ENCODE results near the gene SELPLG. TPM values are rescaled to one million over a fixed set of nuclear protein-coding genes. Genes with fewer than 3 reads are reported as not detected.

The SELPLG gene, protein sequence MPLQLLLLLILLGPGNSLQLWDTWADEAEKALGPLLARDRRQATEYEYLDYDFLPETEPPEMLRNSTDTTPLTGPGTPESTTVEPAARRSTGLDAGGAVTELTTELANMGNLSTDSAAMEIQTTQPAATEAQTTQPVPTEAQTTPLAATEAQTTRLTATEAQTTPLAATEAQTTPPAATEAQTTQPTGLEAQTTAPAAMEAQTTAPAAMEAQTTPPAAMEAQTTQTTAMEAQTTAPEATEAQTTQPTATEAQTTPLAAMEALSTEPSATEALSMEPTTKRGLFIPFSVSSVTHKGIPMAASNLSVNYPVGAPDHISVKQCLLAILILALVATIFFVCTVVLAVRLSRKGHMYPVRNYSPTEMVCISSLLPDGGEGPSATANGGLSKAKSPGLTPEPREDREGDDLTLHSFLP
- 0.16 and 0.25 TPM in 2 replicates for total RNA-seq

DNA sequence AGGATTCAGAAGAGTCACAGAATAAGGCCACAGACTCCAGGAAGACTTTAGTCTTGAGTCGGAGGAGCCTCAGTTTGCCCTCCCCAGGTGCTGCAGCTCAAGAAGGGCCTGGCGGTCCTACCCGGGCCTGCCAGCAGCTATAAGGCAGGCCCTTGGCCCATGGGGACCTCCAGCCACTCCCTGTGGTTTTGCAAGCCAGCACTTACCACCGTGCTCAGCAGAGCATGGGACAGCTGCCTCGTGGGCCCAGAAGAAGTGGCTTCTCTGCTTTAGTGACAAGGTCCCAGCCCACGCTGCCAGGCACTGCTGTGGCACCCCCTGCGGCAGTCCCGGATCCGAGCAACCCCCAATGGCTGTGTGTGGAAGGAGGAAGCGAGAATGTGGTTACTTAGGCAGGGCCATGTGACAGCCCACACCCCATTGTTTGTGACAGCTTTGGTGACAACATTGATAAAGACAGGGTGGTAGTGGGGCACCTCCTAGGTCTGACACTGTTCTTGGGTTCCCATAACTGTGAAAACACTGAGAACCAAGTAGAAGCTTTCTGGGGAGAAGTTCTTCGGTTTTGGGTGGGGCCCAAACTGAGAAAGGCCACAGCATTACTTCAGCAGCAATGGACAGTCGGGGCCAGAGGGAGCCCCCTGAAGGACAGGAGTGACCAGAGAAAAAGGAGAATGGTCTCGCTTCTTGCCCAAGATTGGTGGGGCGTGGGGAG is at the start of gene SELPLG:
Gene SELPLG, minus strand, starts transcription at position 361 of the 715 bp plus-strand sequence. CDS start 9,587 bp downstream, outside the sequence.

DNA sequence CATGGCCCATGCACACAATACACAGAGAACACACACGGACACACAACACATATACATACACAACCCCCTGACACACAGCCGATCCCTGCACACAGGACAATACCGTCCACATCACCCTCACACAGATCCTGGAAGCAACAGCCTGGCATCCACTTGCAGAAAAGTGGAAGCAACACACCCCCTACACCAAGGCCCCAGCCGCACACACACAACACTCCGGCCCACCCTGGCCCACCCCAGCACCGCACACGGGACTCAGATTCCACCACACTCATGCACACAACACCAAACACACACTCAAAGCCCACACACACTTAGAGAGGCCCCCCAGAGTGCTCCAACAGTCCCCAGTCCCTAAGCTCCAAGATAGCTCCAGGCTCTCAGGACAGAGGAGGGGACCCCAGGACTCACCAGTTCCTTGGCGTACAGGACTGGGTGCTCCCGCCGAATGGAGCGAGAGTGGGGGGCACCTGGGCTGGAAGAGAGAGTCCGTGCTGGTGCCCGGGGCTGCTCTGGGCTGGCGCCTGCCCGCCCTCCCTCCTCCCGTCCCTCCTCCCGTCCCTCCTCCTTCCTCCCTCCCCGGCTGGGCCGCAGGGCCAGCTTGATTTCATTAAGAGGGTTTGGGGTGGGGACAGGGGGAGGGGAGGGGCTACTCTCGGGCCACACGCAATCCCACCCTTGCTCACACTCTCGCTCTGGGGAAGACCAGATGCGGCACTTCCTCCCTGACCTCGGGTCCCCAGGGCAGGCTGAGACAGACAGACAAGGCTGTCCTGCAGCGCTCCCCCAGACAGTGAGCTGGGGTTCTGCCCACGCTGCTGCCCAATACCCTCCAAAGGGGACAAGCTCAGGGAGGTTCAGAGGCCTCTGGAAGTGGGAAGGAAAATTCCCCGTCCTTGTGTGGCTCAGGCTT is 35.9 kb downstream of the SELPLG start, which contains the start of gene TMEM119:
Gene TMEM119, minus strand, starts transcription at position 526 of the 913 bp plus-strand sequence. CDS start 5,701 bp downstream, outside the sequence.

Other genes with a start within 250 kb of the SELPLG start
- 5.0 and 8.2 TPM in 2 replicates for gene FICD, start 118.6 kb downstream of the SELPLG start, total RNA-seq
- 52.6 and 159 TPM in 2 replicates for gene SART3, start 72.7 kb downstream of the SELPLG start, total RNA-seq
- 82.6 and 115 TPM in 2 replicates for gene ISCU, start 71.3 kb downstream of the SELPLG start, total RNA-seq
- under 0.01 TPM in 1 of 2 replicates, not detected in the other for gene TMEM119, start 35.8 kb downstream of the SELPLG start, total RNA-seq
- gene CORO1C, start 97.6 kb upstream of the SELPLG start, total RNA-seq = 155 and 247 TPM in 2 replicates
- 8.7 and 53.6 TPM in 2 replicates for gene SSH1, start 223.7 kb upstream of the SELPLG start, total RNA-seq
- gene DAO, start 246.2 kb upstream of the SELPLG start, total RNA-seq = not detected in 2 replicates

All from bladder microvascular endothelial cell (primary cell).